Measurements from ENCODE around the gene RASEF.
A peak's percentile ranks its signal among the peaks of the same experiment; 100 is the strongest.
"Not testable (repeated sequence)": the region's sequence is repeated elsewhere in the genome, so short reads cannot be mapped to it uniquely, and the experiment has no call there.

RASEF gene

DNA sequence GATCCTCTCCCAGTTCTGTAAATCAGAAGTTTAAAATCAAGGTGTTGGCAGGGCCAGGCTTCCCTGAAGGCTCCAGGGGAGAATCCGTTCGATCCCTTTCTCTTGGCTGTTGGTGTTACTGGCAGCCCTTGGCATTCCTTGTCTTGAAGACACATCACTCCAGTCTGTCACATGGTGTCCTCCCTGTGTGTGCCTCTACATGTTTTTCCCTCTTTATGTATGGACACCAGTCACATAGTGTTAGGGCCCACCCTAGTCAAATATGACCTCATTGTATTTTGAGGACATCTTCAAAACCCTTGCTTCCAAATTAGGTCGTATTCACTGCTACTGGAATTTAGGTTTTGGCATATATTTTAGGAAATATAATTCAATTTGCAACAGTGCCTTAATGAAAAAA is 94.6 kb downstream of the RASEF start:
- no peak for DNase-seq

- peak; percentile 83 for DNase-seq
Measured at GRCh38 chr9:82961504-82962125, 101.3 kb downstream of the RASEF start.

GRCh38 chr9:82957529-82958379 is 105.2 kb downstream of the RASEF start:
- no peak for DNase-seq

GRCh38 chr9:82949203-82949602 is 113.7 kb downstream of the RASEF start:
- DNase-seq, result no peak

DNA sequence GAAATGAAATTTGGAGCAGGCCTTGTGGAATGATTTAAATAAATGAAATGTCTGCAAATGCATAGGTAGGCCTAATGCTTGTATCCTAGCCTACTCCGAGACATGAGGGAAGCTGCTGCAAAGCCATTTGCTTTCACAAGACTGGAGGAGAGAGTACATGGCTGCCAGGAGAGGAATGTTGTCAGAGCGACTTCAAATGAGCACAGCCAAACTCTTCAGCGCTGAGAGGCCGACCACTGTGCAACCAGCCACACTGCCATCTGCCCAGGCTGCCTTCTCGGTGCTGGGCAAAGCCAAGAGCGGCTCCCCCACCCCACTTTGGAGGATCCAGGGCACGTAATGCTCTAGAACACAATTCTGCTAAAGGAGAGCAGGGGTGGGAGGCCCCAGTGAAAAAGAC is 122.6 kb downstream of the RASEF start:
- DNase-seq, result no peak

DNA sequence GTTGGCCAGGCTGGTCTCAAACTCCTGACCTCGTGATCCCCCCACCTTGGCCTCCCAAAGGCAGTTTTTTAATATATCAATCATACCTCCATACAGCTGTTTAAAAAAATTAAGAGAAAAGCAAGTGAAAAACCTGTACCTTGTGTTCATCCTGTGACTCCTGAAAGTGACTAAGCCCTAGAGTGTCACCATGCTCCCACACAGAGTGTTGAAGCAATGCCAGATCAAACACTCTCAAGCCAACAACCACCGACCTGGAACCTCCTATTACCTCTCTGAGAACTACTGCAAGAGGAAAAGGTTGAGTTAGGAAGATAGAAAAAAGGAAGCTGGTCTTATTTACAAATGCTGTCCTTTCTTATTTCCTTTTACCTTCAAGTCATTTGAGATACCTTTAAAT is 123.5 kb downstream of the RASEF start:
- no peak for DNase-seq

DNA sequence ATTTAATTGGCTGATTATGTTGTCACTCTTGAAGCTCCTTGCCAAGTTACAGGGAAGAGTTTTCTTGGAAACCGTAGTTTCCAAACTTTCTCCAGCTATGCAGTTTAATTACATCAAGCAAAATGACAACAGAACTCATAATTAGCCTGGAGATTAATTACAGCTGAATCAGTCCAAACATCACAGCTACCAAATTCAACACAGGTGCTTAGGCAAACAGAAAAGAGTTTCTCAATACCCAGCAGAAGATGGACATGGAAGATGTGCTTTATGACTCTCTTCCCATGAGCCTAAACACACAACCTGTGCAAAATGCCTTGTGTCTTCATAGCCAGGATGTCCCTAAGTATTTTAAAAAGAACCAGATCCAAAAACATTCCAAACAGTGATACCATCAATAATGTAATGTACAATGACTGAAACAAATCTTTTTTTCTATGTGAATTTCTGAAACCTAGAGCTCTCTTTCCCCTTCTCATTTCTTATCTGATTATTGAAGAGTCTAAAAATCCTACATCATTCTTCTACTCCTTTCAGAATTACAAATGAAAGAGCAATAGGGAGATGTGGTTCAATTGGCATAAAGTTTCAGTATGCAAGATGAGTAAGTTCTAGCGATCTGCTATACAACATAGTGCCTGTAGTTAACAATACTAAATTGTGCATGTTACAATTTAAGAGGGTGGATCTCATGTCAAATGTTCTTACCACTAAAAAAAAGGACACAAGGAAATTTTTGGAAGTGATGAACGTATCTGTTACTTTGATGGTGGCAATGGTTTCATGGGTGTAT is 124.3 kb downstream of the RASEF start:
- DNase-seq, result no peak

GRCh38 chr9:82936561-82936960 is 126.4 kb downstream of the RASEF start:
- not testable (repeated sequence) for DNase-seq

GRCh38 chr9:82934949-82935348 is 128.0 kb downstream of the RASEF start:
- no peak for DNase-seq

GRCh38 chr9:82934025-82934424 is 128.9 kb downstream of the RASEF start:
- not testable (repeated sequence) for DNase-seq

DNA sequence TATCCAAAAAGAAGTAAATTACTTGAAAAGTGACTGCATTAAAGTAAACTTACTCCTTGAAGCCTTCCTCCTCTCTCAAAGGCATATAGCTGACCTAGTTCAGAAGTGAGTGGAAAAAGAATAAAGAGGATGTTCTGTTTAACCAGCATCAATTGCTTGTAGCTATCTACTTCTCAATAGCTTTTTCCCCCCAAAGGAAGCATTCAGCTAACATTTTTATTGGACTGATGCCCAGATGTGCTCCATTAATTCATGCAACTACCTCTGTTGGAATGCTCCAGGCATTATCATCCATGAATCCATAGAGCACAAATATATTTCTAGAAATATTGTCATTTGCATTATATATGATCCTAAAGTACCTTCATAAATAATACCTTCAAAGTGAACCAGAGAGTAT is 132.8 kb downstream of the RASEF start:
- no peak for DNase-seq

Data from OCI-M1 (cell line).